Neural cell (in vitro differentiated cells): ENCODE measurements around the gene PIAS4.

ENCODE experiments used
- CTCF ChIP-seq: fragments of 450-650 bp; IDR thresholded peaks from 2 replicates; pipeline ENCODE4 v1.5.1; 2014; ENCODE audit warnings: antibody characterized with exemption, mild to moderate bottlenecking, moderate library complexity; ENCODE audit not compliant: poor library complexity, severe bottlenecking
- EP300 ChIP-seq: fragments of 450-650 bp; conservative IDR thresholded peaks from 2 replicates; pipeline ENCODE4 v1.6.1; 2014; ENCODE audit warnings: antibody characterized with exemption, mild to moderate bottlenecking, moderate library complexity; ENCODE audit not compliant: poor library complexity, severe bottlenecking
- EZH2 ChIP-seq: fragments of 200-600, 300-800 bp; shearing (Covaris generic), sonication (generic); IDR thresholded peaks from 2 replicates; pipeline ENCODE4 v1.6.1; 2014; ENCODE audit warnings: antibody characterized with exemption, low read length, borderline replicate concordance, mild to moderate bottlenecking; ENCODE audit not compliant: insufficient read depth, poor library complexity, severe bottlenecking
- POLR2AphosphoS5 ChIP-seq: IDR thresholded peaks from 2 replicates; pipeline ENCODE4 v1.6.1; 2012
- RAD21 ChIP-seq: fragments of 450-650 bp; conservative IDR thresholded peaks from 2 replicates; pipeline ENCODE4 v1.6.1; 2014; ENCODE audit warnings: antibody characterized with exemption, mild to moderate bottlenecking, moderate library complexity
- SMC3 ChIP-seq: fragments of 450-650 bp; conservative IDR thresholded peaks from 2 replicates; pipeline ENCODE4 v1.6.1; 2014; ENCODE audit warnings: antibody characterized with exemption, mild to moderate bottlenecking, moderate library complexity; ENCODE audit not compliant: poor library complexity

- TF ChIP-seq EZH2 (no peak), RAD21 (no peak), CTCF (no peak), SMC3 (no peak), POLR2AphosphoS5 (no peak), EP300 (no peak)
Measured at GRCh38 chr19:3981373-3981735, 26.2 kb upstream of the PIAS4 start.
